ENCODE data around the gene CMTM7.
"Not testable (repeated sequence)": the region's sequence is repeated elsewhere in the genome, so short reads cannot be mapped to it uniquely, and the experiment has no call there.

The CMTM7 gene

DNA sequence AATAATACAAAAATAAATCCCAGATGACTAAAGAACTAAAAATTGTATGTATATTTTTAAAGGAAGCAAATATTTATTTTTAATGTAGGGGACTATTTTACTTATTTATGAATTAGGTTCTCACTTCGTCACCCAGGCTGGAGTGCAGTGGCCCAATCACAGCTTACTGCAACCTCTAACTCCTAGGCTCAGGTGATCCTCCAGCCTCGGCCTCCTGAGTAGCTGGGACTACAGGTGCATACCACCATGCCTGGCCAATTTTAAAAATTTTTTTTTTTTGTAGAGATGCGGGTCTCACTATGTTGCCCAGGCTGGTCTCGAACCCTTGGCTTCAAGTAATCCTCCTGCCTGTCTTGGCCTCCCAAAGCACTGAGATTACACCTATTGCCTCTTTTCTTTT lies 42.6 kb downstream of the CMTM7 start:
- FAIRE-seq, result no peak

DNA sequence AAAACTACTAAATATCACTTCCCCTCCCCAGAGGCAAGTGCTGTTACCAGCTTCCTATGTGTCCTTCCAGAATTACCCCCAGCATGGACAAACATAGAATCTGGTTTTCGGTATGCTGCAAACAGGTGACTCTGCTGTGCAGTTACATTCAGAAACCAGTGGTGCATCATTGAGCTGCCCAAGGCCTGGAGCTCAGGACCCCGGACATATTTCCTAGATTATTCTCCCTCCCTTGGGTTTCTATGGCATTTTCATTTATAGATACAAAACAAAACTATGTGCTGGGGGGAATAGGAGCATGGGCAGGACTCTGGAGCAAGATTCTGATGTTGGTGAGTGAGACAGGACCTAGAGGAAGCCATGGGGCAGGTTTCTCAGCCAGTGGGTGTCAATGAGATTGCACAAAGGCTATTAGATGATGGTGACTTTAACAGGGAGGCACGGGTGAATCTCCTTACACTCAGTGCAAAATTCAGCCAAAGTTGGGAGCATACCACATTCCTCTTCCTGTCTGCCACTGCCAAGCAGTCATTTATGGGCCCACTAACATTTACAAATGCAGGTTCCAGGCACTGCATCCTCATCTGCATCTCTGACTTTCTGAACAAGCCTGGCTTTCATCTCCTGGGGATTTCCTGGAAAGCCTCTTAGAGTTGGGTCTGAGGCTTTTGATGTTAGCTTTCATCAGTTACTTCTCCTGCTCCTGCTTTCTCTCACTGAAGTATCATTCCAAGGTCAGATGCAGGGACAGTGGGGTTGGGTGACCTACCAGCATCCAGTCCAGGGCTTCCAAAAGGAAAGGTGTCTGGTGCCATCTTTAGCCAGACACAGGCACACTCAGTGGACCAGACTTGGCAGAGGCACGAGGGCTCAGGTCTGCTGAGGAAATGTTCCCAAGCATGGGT lies 44.5 kb downstream of the CMTM7 start:
- DNase-seq (ENCODE audit: insufficient read length, low spot score) (no peak), FAIRE-seq (peak; percentile 76)

More for the DNA sequence above, 42.6 kb downstream of the CMTM7 start:
- DNase-seq (ENCODE audit: insufficient read length, low spot score), result no peak

DNA sequence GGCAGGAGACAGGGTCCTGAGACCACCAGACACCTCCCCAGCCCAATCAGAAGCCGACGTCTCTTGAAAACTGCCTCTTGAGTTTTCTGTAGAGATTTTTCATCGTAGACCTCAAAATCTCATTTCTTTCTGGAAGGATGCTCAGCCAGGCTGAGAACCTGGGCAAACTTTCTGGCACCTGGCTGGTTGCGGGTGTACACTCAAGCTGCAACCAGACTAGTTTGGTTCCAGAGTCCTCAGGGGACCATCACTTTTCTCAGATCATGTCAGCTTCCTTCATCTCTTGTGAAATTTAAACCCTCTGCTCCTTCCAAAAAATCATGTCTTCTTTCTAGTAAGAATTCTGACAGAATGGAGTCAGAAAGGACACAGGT lies 45.1 kb downstream of the CMTM7 start:
- no peak for DNase-seq (ENCODE audit: insufficient read length, low spot score)
- FAIRE-seq, result peak; percentile 93

DNA sequence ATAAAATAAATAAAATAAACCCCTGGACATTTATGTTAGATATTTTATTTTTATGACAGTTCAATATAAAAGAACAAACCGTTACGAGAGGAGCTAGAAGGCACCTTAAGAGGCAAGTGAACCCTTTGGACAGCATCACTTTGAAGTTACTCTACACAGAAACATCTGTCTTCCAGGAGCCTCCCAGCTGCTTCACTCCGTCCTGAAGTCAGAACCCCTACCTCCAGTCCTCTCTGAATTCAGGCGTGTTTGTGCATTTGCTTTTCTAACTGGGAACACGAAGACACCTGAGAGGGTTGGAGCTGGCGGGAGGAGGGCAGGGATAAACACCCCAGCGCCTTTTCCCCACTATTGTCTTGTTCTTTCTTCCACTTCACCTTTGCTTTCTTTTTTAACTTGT lies 46.2 kb downstream of the CMTM7 start:
- peak; percentile 33 for FAIRE-seq
- no peak for DNase-seq (ENCODE audit: insufficient read length, low spot score)

DNA sequence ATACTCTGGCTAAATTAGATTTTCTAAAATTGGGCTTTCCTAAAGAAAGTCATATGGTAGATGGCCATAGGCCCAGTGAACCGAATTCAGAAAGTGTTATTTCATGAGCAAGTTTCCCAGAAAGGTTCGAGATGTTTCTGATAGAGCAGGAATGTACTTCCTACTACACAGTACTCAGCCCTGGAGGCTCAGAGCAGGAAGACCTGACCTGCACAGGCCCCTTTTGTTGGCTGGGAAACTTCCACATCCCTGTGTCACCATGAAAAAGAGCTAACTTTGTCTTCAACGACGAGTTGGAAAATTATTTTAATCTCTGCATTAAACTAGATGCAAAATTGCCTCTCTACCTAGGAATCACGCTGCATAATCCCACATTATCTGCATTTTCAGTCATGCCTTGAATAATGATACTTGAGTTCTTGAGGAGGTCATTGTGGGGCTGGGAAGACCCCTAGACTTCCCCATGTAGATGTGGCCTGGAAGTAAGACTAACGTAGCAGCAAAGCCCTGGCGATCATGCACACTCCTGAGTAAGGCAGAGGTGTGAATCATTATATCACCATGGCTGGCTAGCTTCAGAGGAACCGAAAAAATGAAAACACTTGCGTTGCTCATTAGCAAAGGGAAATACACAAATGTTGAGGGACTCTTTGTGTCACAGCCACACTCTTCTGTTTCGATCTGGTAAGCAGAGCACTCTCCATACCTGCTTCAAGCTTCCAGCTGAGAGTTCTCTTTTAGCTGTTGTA lies 47.1 kb downstream of the CMTM7 start:
- DNase-seq (ENCODE audit: insufficient read length, low spot score) (peak; percentile 65), FAIRE-seq (peak; percentile 100)

DNA sequence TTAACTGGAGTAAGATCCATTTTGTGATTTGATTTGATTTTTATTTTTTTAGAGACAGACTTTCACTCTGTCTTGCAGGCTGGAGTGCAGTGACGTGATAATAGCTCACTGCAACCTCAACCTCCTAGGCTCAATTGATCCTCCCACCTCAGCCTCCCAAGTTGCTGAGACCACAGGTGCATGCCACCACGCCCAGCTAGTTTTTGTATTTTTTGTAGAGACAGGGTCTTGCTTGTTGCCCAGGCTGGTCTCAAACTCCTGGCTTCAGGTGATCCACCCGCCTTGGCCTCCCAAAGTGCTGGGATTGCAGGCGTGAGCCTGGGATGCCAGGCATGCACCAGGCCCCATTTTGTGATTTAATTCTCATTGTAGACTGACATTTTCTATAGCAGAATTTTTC lies 47.8 kb downstream of the CMTM7 start:
- DNase-seq (ENCODE audit: insufficient read length, low spot score); FAIRE-seq: not testable (repeated sequence)

DNA sequence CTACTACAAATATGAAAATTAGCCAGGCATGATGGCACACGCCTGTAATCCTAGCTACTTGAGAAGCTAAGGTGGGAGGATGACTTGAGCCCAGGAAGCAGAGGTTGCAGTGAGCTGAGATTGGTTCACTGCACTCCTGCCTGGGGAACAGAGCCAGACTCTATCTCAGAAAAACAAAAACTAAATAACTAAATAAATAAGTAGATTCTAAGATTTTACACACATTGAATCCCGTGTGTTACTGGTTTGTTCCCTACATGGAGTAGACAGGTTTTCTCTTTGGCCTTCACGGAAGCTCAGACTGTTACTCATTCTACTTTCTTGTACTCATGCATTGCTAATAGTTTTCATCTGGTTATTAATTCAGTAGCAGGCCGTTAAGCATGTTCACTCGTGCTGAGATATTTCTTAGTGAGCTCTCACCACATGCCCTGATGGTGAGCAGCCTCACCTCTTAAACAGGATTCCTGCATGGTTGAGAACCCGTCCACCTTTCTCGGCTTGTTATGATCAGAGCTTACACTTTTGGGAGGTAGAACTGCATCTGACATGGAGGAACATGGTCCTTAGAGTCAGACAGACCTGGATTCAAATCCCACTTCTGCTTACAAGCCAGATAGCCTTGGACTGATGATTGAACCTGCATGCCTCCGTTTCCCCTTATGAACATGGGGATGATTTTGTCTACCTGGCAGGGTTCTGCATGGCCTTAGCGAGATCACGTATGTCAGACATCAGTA lies 49.1 kb downstream of the CMTM7 start:
- no peak for FAIRE-seq
- DNase-seq (ENCODE audit: insufficient read length, low spot score), result no peak

DNA sequence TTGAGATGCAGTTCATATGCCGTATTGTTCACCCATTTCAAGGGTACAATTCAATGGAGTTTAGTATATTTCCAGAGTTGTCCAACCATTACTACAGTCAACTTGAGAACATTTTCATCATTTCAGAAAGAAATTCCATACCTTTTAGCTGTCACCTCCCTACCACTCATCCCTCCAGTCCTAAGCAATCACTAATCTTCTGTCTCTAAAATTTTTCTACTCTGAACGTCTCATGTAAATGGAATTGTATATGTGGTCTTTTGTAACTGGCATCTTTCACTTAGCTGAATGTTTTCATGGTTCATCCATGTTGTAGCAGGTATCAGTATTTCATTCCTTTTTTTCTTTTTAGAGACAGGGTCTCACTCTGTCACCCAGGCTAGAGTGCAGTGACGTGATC lies 51.1 kb downstream of the CMTM7 start:
- FAIRE-seq, result no peak
- no peak for DNase-seq (ENCODE audit: insufficient read length, low spot score)

DNA sequence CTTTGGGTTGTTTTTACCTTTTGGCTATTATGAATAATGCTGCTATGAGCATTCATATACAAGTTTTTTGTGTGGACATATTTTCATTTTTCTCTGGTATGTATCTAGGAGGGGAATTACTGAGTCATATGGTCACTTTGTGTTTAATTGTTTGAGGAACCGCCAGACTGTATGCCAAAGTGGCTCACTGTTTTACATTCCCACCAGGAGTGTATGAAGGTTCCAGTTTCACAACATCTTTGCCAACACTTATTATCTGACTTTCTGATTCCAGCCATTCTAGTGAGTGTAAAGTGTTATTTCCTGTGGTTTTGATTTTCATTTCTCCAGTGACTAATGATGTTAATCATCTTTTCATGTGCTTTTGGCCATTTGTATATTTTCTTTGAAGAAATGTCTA lies 51.8 kb downstream of the CMTM7 start:
- DNase-seq (ENCODE audit: insufficient read length, low spot score) (no peak), FAIRE-seq (no peak)

DNA sequence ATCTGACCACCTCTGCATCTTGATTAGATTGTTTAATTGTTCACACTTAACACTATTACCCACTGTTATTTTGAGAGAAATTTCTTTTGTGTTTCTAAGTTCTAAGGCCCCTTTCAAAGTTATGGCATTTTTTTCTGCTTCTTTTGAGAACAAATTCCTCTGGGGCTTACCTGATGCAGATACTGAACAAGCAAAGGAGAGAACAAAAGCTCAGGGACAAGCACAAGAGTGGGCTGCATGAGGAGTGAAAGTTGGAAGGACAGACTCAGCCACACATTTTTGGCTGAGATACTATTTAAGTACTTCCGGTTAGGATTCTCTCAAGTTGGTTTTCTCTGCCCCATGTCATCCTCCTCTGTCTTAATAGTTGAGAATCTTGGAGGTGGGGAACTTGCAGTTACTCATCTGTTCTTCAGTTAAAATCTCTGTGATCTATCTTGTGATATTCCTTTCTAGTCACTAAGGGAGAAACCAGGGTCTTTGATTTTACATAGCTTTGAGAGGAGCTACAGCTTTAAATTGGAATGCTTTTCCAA lies 56.3 kb downstream of the CMTM7 start:
- FAIRE-seq, result no peak

DNA sequence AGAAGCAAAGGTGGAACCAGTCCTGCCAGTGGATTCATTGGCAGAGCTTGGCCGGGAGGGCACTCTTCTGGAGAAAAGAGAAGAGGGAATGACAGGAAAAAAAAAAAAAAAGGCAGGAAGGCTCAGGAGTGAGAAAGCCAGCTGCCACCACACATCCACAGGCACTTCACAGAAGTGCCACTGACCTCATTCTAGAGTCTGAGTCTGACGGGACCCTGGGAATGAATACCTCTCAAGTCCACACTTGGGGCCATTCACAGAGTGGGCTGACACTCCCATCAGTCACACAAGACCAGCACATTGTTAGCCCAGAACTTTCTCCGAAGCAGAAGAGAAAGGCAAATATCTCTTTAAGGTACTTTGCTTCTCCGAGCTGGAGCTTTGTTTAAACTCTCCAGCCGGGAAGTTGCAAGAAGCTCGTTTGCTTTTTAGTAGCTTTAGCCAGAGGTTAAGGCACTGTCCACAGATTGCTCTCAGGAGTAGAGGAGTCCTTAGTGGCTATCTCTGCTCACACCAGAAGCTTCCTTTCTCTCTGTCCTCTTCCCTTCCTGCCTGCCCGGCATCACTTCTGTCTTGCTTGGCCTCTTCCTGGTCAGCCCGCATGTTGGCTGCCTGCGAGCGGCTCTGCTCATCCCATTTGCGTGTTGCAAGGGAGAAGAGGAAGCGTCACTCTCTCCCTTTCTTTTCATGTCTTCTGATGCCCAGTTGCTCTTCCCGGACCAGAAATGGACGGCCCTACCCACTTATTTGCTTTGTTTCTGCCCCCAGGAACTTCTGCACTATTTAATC lies 57.2 kb downstream of the CMTM7 start:
- no peak for FAIRE-seq
- no peak for DNase-seq (ENCODE audit: insufficient read length, low spot score)

More for the DNA sequence above, 56.3 kb downstream of the CMTM7 start:
- no peak for DNase-seq (ENCODE audit: insufficient read length, low spot score)

DNA sequence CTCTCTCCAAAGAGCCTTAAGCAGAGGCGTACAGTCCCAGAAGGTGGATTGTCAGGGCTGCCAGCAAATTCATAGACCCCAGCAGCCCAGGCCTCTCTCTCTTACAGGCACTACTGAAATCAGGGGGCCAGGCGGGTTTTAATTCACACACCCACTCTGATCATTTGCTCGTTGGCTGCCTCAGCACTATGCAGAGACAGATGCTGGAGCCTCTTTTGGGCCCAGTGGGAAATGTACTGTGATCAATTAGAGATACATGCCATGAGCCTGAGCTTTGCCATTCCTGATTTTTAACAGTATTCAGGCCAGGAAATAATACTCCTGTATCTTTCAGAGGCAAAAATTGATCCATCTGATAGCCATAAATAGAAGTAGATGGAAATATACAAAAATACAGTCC lies 58.0 kb downstream of the CMTM7 start:
- FAIRE-seq, result no peak
- DNase-seq (ENCODE audit: insufficient read length, low spot score), result no peak

DNA sequence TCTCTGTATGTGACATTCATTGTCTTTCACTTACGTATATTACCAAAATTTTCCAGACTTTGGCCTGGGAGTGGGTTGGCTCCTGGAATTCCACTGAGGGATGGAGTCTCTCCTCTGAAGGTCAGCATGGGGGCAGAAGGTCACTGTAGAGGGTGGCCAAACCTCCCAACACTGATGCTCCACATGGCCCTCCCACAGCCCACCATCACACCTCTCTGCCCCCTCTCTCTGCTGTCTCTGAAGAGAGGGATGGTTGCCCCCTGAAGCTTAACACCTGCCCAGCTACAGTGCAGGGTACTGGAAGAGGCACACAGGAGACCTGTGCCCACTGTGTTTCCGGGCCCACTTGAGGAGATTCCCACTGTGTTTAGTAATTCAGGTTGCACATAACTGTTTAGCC lies 58.8 kb downstream of the CMTM7 start:
- DNase-seq (ENCODE audit: insufficient read length, low spot score), result no peak
- FAIRE-seq, result no peak

DNA sequence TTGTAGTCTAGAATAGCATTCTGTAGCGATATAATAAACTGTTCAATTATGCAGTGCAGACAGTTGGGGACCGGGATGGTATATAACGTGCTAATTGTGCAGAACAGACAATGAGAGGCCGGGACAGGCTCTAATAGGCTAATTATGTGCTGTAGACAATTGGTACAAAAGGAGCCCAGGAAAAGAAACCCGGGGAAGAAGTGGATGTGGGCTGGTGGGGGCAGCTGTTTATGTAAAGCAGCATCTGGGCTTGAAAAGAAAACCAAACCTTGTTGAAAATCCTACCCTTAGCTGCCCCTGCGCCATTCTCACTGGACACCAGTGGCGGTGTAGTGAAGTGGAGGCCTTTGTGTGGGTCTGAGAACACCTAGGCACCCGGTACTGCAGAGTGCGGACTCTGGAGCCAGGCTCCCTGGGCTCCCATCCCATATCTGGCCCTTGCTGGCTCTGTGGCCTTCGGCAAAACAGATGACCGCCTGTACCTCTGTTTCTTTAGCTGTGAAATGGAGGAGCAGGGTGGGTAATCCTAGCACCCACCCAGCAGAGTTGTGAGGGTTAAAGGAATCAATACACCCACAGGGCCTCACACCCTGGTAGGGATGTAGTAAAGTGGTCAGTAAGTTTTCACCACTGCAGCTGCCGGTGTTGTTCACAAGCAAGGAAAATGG lies 59.5 kb downstream of the CMTM7 start:
- DNase-seq (ENCODE audit: insufficient read length, low spot score) (no peak), FAIRE-seq (no peak)

DNA sequence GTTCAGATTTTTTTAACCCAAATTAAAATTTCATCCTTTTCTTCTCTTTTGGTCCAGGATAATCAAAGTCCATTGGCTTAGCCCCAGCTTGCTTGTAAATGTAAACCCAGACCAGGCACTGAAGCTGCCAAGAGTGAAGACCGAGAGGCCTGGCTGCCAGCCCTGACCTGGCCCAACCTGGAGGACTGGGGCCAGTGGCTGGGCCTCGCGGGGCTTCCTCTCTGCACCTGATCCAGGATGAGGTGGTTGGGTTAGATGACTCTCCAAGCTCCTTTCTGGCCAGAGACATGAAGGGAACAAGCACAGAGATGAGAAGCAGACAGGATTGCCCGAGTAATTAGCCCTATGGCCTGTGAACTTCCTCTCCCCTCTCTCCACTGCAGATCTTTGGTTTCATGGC lies 60.4 kb downstream of the CMTM7 start:
- FAIRE-seq (no peak), DNase-seq (ENCODE audit: insufficient read length, low spot score) (no peak)

DNA sequence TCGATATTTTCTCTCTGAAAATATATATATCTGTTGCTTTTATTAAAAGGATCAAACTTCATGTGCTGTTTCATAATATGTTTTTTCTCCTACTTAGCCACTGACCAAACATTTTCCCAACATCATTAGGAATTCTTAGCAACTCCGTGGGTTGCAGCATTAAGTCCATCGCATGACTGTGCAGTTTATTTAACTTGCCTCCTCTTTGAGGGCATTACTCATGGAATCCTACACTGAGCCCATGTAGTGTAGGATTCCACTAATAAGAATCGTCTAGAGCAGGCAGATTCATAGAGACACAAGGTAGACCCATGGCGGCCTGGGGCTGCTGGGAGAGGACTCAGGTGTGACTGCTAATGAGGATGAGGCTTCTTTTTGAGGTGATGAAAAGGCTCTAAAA lies 61.7 kb downstream of the CMTM7 start:
- no peak for FAIRE-seq
- no peak for DNase-seq (ENCODE audit: insufficient read length, low spot score)

DNA sequence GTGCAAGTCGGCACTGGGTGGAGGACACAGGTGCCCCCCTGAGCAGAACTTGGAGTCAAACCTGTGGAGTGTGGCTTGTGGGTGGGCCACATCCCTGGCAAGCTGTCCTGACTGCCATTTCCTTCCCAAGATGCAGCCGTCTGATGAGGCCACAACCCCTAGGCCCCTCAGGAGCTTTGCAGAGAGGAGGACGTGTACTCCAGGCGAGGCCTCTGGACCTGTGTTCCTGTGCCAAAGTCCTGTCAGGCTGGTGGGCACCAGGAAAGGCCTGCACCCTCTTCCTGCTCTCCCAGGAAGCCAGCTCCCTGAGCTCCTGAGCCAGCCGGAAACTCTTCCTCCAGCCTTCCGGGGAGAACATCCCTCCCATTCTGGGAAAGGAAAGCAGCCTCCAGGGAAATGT lies 62.5 kb downstream of the CMTM7 start:
- FAIRE-seq (no peak), DNase-seq (ENCODE audit: insufficient read length, low spot score) (no peak)

DNA sequence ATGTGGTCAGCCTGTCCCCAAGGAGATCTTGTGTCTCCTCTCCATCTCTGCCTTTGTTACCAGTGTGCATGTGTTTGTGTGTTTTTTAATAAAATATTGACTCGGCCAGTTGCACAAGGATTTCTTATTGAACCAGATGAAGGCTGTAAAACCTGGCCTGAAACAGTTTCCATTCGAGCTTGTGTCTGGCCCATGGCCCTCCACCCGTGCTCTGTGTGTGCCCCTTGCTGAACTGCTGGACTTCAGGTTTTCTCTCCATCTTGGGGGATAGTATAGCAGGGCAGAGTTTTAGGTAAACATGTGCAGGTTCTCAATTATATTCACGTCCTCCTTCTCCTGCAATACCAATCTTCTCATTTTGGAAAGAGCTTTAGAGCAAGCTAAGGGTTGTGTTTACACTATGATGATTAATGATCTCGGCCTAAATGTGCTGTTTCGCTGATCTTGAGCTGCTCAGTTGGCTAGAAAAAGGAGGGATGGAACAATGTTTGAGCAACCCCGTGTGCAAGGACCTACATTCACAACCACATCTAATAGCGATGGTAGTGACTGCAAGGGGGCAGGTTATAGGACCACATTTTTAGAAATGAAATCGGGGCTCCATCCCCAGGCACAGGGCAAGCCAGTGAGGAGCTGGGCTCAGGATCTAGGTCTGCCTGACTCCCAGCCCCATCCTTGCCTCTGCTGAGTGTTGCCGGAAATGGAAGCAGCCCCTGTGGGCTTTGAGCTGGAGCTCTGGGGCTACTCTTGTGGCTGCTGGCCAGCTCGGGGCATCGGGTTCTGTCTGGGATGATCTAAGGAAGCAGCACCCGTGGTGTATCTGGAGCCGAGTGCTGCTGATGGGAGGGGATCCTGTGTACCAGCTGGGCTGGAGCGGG lies 63.3 kb downstream of the CMTM7 start:
- DNase-seq (ENCODE audit: insufficient read length, low spot score), result no peak
- FAIRE-seq, result no peak

Measured in GM19239 (cell line).